G401.6 (cell line): ENCODE measurements around the gene DMWD.
A peak's percentile ranks its signal among the peaks of the same experiment; 100 is the strongest.

Experiments
- FAIRE-seq: peaks from 2 replicates; lab custom pipeline; 2012; peaks lifted over from hg19 to GRCh38; lab: Jason Lieb, UNC

The DMWD gene, protein sequence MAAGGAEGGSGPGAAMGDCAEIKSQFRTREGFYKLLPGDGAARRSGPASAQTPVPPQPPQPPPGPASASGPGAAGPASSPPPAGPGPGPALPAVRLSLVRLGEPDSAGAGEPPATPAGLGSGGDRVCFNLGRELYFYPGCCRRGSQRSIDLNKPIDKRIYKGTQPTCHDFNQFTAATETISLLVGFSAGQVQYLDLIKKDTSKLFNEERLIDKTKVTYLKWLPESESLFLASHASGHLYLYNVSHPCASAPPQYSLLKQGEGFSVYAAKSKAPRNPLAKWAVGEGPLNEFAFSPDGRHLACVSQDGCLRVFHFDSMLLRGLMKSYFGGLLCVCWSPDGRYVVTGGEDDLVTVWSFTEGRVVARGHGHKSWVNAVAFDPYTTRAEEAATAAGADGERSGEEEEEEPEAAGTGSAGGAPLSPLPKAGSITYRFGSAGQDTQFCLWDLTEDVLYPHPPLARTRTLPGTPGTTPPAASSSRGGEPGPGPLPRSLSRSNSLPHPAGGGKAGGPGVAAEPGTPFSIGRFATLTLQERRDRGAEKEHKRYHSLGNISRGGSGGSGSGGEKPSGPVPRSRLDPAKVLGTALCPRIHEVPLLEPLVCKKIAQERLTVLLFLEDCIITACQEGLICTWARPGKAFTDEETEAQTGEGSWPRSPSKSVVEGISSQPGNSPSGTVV

GRCh38 chr19:45792470-45793177 is at the start of gene DMWD:
DMWD (minus strand) TSS chr19:45792845; CDS start chr19:45792756, 89 bp downstream.
- FAIRE-seq = peak; percentile 99

DNA sequence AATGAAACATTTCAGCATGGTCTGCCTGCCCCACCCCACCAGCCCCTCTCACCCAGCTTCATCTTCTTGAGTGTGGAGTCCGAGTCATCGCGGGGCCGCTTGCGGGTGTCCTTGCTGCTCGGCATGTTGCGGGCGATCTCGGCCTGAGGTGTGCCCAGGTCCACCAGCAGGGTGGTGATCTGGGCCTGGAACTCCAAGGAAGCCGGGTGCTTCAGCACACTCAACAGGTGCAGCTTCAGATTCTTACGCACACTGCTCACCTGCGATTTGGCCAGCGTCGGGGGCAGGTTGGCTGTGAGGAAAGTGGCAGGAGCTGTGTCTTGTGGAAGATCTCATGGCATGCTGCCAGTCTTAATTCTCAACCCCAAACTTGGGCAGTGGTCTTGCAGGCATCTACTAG is 49.6 kb upstream of the DMWD start:
- FAIRE-seq = no peak

- FAIRE-seq = no peak
Measured at GRCh38 chr19:45834970-45835369, 42.3 kb upstream of the DMWD start.

DNA sequence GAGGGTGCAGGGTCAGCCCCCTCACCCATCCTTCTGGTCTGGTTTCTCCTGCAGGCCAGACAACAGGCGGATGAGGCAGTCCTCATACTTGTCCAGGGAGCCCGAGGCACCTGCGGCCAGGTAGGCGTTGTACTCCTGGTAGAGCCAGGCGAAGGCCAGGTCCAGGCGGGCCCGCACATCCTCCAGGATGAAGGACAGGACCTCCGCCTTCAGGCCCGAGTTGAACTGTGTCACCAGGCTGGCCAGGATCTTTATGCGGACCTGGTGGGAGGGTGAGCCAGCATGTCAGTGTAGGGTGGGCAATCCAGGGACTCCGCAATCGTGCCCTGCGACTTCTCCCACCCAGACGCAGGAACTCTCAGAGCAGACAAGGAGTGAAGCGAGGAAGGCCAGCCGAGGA is 36.3 kb upstream of the DMWD start:
- no peak for FAIRE-seq

GRCh38 chr19:45828523-45828922 is 35.9 kb upstream of the DMWD start:
- FAIRE-seq = no peak

GRCh38 chr19:45827459-45828093 is 34.9 kb upstream of the DMWD start:
- FAIRE-seq = no peak

GRCh38 chr19:45826934-45827333 is 34.3 kb upstream of the DMWD start:
- FAIRE-seq = no peak

DNA sequence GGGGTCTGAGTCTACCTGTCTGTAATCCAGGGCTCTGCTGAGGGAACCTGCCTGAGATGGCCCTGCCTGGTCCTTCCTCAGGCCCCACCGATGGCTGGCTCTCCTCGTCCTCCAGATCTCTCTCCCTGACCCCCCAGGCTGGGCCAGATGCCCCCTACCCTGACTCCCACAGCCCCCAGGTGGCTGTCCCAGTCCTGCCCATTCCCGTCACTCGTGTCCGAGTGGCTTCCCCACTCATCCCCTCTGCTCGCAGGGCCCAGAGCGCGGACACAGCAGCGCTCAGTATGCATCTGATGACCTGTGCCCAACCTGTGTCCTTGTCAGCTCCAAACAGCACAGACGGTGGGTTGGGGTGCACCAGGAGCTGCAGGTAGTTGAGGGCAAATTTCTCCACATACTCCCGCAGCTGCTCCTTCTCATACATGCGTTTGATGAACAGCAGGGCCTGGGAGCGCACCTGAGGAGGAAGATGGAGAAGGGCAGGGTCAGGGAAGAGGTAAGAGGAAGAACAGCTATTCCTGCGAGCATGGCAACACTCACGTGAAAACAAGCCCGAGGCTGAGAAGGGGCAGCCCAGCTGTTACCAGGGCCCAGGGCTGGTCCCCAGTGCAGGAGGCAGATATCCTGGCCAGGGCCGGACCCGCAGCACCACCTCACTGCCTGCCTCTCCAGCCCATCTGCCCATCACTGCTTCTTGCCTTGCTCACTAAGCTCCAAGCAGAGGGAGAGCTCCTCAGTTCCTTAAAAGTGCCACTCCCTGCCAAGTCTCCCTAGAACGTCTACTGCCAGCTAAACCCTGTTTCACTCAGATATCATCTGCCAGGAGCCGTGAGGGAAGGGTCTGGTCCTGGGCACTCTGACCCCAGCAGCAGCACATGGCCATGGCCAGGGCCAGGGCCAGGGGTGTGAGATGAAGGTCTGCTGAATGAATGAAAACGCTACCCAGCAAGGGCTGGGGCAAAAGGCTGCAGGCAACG is 33.6 kb upstream of the DMWD start:
- no peak for FAIRE-seq

DNA sequence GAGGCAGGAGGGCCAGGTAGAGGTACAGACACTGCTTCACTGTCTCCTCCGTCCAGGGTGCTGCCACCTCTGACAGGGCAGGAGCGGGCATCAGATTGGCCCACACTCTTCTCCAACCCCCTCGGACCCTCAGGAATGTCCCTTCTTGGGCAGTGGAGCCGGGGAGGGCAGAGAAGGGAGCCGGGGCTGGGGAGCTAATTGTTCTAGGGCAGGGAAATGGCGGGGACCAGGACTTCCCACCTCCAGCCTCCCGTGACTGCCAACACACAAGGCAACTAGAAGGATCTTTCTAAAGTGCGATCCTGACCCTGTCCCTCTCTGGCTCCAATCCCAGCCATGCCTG is 32.6 kb upstream of the DMWD start:
- FAIRE-seq = no peak

DNA sequence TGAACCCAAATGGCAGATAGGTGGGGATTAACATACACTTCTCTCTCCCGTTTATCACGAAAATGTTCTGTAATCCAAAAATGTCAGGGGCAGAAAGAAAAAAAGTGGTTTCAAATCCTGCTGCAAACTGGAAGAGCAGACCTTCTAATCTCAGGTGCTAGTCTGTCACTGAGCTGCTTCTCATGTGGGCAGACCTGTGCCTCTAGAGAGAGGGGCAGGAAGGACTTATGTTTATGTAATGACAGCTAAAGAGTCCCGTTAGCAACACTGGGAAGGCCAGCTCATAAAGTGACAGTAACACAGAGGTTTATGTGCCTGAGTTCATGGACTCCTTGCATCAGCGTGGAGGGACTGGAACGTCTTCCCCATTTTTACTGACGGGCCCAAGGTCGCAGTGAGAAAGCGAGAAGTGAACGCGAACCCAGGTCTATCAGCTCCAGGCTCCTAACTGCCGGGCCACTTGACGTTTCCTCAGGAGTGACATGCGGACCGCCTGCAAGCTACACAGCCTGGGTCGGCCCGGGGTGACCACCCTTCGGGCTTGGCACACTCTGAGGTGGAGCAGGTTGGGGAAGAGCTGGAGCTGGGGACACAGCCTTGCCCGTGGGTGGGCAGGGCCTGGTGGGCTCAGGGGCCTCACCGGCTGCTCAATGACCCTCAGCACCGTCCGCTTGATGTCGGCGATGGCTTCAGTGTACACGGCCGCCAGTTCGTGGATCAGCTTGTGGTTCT is 32.1 kb upstream of the DMWD start:
- FAIRE-seq = no peak

- FAIRE-seq = no peak
Measured at GRCh38 chr19:45824041-45824471, 31.4 kb upstream of the DMWD start.

DNA sequence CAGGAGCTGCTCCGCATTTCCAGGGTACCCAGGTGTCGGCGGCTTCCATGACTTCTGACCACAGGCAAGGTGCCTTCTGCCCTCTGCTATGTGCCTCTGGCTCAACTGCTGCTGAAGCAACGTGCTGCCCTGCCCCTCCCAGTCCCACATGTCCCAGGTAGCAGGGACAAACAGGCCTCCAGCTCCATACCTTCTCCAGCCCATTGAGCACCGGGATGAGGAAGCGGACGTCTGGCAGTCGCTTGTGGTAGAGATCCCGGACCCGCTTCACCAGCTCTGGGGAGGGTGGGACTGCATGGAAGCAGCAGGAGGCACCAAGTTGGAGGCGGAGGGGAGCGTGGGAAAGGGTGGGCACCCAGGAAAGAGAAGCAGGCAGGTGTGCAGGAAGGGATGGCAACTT is 30.5 kb upstream of the DMWD start:
- no peak for FAIRE-seq

DNA sequence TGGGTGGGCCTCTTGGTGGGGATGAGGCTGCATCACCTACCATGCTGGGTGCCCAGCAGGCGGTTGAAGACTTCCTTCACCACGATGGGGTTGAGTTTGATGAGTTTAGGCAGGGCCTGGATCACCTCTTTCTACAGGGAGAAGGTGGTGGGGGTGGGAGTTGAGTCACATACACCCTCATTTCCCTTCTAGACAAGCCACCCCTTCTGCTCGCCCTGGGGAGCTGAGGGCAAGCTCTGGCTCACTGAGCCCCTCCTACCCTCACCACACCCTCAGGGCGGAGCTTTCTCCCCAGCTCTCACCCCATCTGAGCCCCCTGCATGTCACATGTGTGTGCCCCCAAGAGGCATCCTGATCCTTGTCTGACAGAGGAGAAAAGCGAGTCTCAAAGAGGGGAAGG is 30.1 kb upstream of the DMWD start:
- no peak for FAIRE-seq

- FAIRE-seq = no peak
Measured at GRCh38 chr19:45821570-45821969, 28.9 kb upstream of the DMWD start.

GRCh38 chr19:45821103-45821521 is 28.5 kb upstream of the DMWD start:
- FAIRE-seq = no peak

GRCh38 chr19:45820413-45821102 is 27.9 kb upstream of the DMWD start:
- no peak for FAIRE-seq

DNA sequence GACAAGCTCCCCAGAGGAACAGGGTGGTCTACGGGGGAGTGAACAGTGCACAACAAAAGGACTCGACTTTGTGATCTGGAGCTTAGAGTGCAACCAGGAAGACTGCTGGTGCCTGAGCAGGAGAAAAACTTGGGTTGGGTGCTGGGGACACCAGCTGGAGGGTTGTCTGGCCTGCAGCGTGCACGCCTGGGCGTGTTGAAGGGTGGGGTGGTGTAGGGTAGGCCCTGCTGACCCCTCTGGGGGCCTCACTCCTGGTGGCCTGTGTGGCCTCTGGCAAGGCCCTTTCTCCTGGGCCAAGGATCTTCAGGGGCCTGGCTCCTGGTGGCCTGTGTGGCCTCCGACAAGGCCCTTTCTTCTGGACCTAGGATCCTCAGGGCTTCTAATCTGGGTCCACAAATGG is 27.1 kb upstream of the DMWD start:
- no peak for FAIRE-seq

DNA sequence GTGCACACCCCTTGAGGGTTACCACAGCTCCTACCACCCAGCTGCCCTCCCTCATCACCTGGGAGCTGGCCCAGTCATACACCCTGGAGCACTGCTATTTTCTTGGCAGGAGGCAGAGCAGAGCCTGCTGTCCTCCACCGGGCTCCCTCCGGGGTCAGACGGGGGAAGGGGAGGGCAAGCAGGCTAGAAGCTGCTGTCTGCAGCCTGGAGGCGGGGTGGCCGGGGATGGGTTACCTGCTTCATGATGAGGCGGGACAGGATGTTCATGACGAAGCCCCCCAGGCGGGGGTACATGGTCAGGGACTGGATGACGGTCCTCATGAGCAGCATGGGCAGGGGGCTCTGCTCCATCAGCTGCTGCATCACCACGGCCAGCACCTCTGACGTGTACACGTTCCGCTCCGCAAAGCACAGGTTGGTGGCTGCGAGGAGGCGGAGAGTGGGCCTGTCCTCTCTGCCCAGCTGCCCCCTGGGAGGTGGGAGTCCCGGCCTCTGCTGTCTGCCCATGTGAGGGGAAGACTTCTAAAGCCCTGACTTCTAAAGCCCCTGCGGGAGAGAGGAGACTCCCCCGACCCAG is 25.2 kb upstream of the DMWD start:
- no peak for FAIRE-seq

DNA sequence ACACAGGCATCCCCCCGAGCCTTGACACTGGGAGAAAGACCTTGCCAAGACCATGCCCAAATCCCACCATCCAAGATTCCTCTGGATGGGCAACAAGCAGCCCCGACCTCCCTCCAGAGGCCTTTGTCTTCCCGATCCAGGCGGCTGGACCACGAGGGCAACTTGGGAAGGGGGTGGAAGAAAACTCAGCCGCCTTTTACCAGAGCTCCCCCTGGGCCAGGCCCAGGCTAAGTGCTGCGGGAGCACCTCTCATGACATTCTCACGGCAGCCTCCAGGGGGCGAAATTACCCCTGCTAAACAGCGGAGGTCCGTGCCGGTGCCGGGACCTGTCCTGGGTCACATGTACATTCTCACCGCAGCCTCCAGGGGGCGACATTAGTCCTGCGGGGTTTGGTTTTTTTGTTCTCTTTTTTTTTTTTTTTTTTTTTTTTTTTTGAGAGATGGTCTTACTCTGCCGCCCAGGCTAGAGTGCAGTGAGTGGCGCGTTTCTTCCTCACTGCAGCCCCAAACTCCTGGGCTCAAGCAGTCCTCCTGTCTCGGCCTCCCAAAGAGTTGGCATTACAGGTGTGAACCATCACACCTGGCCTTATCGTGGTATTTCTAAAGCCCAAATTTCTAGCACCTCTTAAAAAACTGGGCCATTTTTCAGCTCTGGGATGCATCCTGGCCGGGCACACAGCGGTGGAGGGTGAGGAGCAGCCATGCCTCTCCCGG is 24.5 kb upstream of the DMWD start:
- FAIRE-seq = peak; percentile 99
